ENCODE data around the gene MDC1.

MDC1 gene

DNA sequence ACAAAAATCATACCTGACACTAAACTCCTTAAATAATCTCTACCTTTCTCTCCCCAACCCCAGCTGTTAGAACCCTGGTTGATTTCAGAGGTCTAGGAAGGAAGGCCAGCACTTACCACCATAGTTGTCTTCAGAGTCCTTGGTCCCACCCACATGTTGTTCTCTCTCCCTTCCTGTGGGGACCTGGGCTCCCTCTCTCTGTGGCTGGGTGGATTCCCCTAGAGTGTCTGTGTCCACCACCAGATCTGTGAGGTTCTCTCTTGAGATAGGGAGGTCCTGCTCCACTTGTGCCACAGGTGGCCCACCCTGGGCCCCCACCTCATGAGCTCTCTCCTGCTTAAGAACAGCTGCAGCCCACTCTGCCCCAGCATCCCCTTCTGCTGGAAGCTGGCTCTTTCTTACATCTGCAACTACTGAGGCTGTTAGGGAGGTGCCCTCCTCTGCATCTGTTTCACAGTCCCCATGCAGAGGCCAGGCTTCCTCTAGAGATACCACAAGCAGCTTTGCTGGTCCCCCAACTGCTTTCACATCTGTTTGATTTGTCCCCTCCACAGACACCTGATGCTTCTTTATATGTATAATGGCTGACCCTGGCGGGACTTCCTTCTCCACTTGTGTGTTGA is 5.2 kb downstream of the MDC1 start:
- Histone ChIP-seq H3K4me1 (ENCODE audit: low read length) (no peaks in the 10 kb centered on the region), H3K36me3 (replicated peaks; ENCODE audit: insufficient read depth, low read length) (peaks cover 3% of the 10 kb centered on the region; the same call in 1 of the 2 replicates), H3F3A (ENCODE audit: insufficient read depth, low read length) (no peaks in the 10 kb centered on the region), H3K9ac (ENCODE audit: low read length) (no peak overlapping the region), H3K9me3 (replicated peaks; ENCODE audit: insufficient read depth, low read length) (no peaks in the 10 kb centered on the region), H3K27me3 (replicated peaks; ENCODE audit: insufficient read depth, low read length) (no peaks in the 10 kb centered on the region), H2AFZ (ENCODE audit: low read length) (no peak overlapping the region), H3K4me3 (ENCODE audit: low read length) (no peak overlapping the region), H3K79me2 (ENCODE audit: low read length) (peaks cover 13% of the 10 kb centered on the region), H3K27ac (ENCODE audit: low read length) (no peak overlapping the region), H4K20me1 (ENCODE audit: insufficient read depth, low read length) (no peaks in the 10 kb centered on the region), H3K9me2 (replicated peaks; ENCODE audit: insufficient read depth, low read length) (no peaks in the 10 kb centered on the region), H3K4me2 (ENCODE audit: low read depth, low read length) (no peak overlapping the region)
- DNase-seq: no peak
- no peak for TF ChIP-seq EZH2 (optimal IDR thresholded peaks at IDR 0.05; ENCODE audit: low read depth, low read length)
- no peak for TF ChIP-seq EZH2phosphoT487 (IDR thresholded peaks at IDR 0.05; ENCODE audit: low read length)
- TF ChIP-seq, protein P1, sequence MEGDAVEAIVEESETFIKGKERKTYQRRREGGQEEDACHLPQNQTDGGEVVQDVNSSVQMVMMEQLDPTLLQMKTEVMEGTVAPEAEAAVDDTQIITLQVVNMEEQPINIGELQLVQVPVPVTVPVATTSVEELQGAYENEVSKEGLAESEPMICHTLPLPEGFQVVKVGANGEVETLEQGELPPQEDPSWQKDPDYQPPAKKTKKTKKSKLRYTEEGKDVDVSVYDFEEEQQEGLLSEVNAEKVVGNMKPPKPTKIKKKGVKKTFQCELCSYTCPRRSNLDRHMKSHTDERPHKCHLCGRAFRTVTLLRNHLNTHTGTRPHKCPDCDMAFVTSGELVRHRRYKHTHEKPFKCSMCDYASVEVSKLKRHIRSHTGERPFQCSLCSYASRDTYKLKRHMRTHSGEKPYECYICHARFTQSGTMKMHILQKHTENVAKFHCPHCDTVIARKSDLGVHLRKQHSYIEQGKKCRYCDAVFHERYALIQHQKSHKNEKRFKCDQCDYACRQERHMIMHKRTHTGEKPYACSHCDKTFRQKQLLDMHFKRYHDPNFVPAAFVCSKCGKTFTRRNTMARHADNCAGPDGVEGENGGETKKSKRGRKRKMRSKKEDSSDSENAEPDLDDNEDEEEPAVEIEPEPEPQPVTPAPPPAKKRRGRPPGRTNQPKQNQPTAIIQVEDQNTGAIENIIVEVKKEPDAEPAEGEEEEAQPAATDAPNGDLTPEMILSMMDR (IDR thresholded peaks at IDR 0.05; ENCODE audit: low read length): no peak

DNA sequence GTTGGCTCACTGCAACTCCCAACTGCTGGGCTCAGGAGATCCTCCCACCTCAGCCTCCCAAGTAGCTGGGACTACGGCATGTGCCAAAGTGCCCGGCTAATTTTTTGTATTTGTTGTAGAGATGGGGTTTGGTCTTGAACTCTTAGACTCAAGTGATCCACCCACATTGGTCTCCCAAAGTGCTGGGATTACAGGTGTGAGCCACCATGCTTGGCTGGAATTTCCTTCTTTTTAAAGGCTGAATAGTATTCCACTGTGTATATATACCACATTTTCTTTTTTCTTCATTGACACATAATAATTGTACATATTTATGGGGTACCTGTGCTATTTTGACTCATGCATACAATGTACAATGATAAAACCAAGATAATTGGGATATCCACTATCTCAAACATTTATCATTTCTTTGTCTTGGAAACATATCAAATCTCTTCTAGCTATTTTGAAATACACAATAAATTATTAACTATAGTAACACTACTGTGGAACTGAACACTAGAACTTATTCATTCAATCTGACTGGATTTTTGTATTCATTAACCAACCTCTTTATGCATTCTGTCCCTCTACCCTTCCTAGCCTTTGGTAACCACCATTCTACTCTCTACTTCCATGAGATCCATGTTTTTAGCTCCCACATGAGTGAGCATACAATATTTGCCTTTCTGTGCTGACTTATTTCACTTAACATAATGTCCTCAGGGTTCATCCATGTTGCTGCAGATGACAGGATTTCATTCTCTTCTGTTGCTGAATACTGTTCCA is 7.8 kb downstream of the MDC1 start:
- Histone ChIP-seq H2AFZ (ENCODE audit: low read length) (no peak overlapping the region), H3K27me3 (replicated peaks; ENCODE audit: insufficient read depth, low read length) (no peaks in the 10 kb centered on the region), H3K9me3 (replicated peaks; ENCODE audit: insufficient read depth, low read length) (no peaks in the 10 kb centered on the region), H3K4me1 (ENCODE audit: low read length) (no peaks in the 10 kb centered on the region), H3K4me2 (ENCODE audit: low read depth, low read length) (no peak overlapping the region), H3K4me3 (ENCODE audit: low read length) (no peak overlapping the region), H3K27ac (ENCODE audit: low read length) (no peak overlapping the region), H3K36me3 (replicated peaks; ENCODE audit: insufficient read depth, low read length) (no peaks in the 10 kb centered on the region; the same call in 1 of the 2 replicates), H3F3A (ENCODE audit: insufficient read depth, low read length) (no peaks in the 10 kb centered on the region), H3K9ac (ENCODE audit: low read length) (no peak overlapping the region), H3K9me2 (replicated peaks; ENCODE audit: insufficient read depth, low read length) (no peaks in the 10 kb centered on the region), H3K79me2 (ENCODE audit: low read length) (no peaks in the 10 kb centered on the region), H4K20me1 (ENCODE audit: insufficient read depth, low read length) (no peaks in the 10 kb centered on the region)
- TF ChIP-seq, protein P1 (IDR thresholded peaks at IDR 0.05; ENCODE audit: low read length): no peak
- no peak for TF ChIP-seq EZH2 (optimal IDR thresholded peaks at IDR 0.05; ENCODE audit: low read depth, low read length)
- TF ChIP-seq EZH2phosphoT487 (IDR thresholded peaks at IDR 0.05; ENCODE audit: low read length): no peak
- no peak for DNase-seq

GRCh38 chr6:30707281-30707850 is 9.7 kb downstream of the MDC1 start:
- Histone ChIP-seq H3K4me1 (ENCODE audit: low read length) (no peaks in the 10 kb centered on the region), H3K4me2 (ENCODE audit: low read depth, low read length) (no peak overlapping the region), H3K9me3 (replicated peaks; ENCODE audit: insufficient read depth, low read length) (no peaks in the 10 kb centered on the region), H3K9me2 (replicated peaks; ENCODE audit: insufficient read depth, low read length) (no peaks in the 10 kb centered on the region), H3K36me3 (replicated peaks; ENCODE audit: insufficient read depth, low read length) (no peaks in the 10 kb centered on the region), H3K4me3 (ENCODE audit: low read length) (no peak overlapping the region), H3K79me2 (ENCODE audit: low read length) (no peaks in the 10 kb centered on the region), H3F3A (ENCODE audit: insufficient read depth, low read length) (no peaks in the 10 kb centered on the region), H4K20me1 (ENCODE audit: insufficient read depth, low read length) (no peaks in the 10 kb centered on the region), H2AFZ (ENCODE audit: low read length) (no peak overlapping the region), H3K27ac (ENCODE audit: low read length) (no peak overlapping the region), H3K27me3 (replicated peaks; ENCODE audit: insufficient read depth, low read length) (no peaks in the 10 kb centered on the region), H3K9ac (ENCODE audit: low read length) (no peak overlapping the region)
- no peak for TF ChIP-seq EZH2 (optimal IDR thresholded peaks at IDR 0.05; ENCODE audit: low read depth, low read length)
- TF ChIP-seq EZH2phosphoT487 (IDR thresholded peaks at IDR 0.05; ENCODE audit: low read length): no peak
- DNase-seq: no peak

Data from MM.1S (cell line).